OCI-M2 (cell line): ENCODE measurements around the gene SDK2.

Source experiments
- DNase-seq: peaks from one replicate; lab custom pipeline; 2025; ENCODE audit not compliant: unreplicated experiment; lab: John Stamatoyannopoulos, UW

SDK2 gene

GRCh38 chr17:73654241-73654640 lies 10.0 kb upstream of the SDK2 start:
- DNase-seq, result no peak

- DNase-seq, result no peak
Measured at GRCh38 chr17:73653810-73654209, 9.6 kb upstream of the SDK2 start.

- DNase-seq, result no peak
Measured at GRCh38 chr17:73652886-73653480, 8.7 kb upstream of the SDK2 start.

- DNase-seq, result no peak
Measured at GRCh38 chr17:73650617-73651200, 6.5 kb upstream of the SDK2 start.

- no peak for DNase-seq
Measured at GRCh38 chr17:73650140-73650539, 5.9 kb upstream of the SDK2 start.

GRCh38 chr17:73648974-73649373 lies 4.7 kb upstream of the SDK2 start:
- DNase-seq, result no peak

- DNase-seq, result no peak
Measured at GRCh38 chr17:73648543-73648820, 4.2 kb upstream of the SDK2 start.

- no peak for DNase-seq
Measured at GRCh38 chr17:73647772-73648542, 3.7 kb upstream of the SDK2 start.

- DNase-seq, result no peak
Measured at GRCh38 chr17:73647301-73647695, 3.1 kb upstream of the SDK2 start.

- no peak for DNase-seq
Measured at GRCh38 chr17:73646409-73647300, 2.4 kb upstream of the SDK2 start.

GRCh38 chr17:73645050-73645871 lies 1.0 kb upstream of the SDK2 start:
- DNase-seq, result no peak

- no peak for DNase-seq
Measured at GRCh38 chr17:73643852-73644144, 447 bp downstream of the SDK2 start.

GRCh38 chr17:73643001-73643851 lies 1.0 kb downstream of the SDK2 start:
- no peak for DNase-seq

GRCh38 chr17:73642659-73643000 lies 1.6 kb downstream of the SDK2 start:
- no peak for DNase-seq

GRCh38 chr17:73641826-73642600 lies 2.2 kb downstream of the SDK2 start:
- DNase-seq, result no peak

GRCh38 chr17:73640691-73641090 lies 3.6 kb downstream of the SDK2 start:
- DNase-seq, result no peak

GRCh38 chr17:73639932-73640331 lies 4.3 kb downstream of the SDK2 start:
- DNase-seq, result no peak

- DNase-seq, result no peak
Measured at GRCh38 chr17:73639322-73639721, 4.9 kb downstream of the SDK2 start.

- DNase-seq, result no peak
Measured at GRCh38 chr17:73638556-73638955, 5.7 kb downstream of the SDK2 start.

GRCh38 chr17:73637866-73638265 lies 6.4 kb downstream of the SDK2 start:
- no peak for DNase-seq
